Activated CD8-positive, alpha-beta memory T cell treated with anti-CD3 and anti-CD28 coated beads for 4 hours (primary cell): ENCODE data around the gene EPB41L4B.
"Not testable (repeated sequence)": the region's sequence is repeated elsewhere in the genome, so short reads cannot be mapped to it uniquely, and the experiment has no call there.

ENCODE experiments used
- DNase-seq, 2 donors: peaks; one replicate each; pipeline ENCODE4 v3.0.0-alpha.2; 2020; ENCODE audit warnings: low read depth in 2 of 2

The EPB41L4B gene

DNA sequence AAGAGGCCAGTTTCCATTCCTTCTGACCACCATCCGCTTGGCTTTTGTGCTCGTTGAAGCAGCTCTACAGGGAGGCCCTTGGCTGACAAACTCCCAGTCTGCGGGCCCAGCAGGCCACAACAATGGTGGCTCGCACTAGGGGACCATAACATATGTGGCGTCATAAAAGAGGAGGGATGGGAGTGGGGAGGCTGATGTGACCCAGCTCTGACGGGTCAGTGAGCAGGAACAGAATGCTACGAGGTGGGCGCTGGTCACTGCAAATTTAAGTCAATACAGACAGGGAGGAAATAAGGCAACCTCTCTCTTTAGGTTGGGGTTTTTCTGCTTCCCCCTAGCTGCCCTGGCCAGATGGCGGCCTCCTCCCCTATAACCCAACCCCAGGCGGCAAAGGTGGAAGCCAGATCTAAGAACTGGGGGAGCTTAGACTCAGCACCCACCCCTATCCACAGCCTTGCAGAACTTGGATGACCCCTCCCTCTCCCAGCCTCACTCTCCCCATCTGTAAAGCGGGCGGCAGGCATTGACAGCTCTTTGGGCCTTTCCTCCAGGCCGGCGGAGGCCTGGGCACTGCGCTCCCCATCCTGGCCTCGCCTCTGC is 154.6 kb downstream of the EPB41L4B start:
- no peak for DNase-seq

DNA sequence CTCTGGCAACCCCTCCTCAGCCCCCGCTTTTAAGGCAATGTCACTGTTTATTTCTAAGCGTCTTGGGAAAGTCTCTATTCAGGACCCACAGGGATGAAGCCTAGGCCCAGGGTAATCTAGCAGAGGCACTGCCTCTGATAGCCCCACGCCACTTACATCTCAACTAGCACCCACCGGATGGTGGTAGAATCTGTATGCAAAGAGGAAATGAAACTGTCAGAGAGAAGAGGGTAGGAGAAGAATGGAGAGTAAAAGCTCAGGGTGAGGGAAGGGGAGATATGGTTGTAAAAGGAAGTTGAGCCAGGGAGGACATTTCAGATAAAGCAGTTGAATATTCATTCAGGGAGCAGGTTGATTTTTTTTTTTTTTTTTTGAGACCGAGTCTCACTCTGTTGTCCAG is 156.8 kb downstream of the EPB41L4B start:
- DNase-seq, result no peak

DNA sequence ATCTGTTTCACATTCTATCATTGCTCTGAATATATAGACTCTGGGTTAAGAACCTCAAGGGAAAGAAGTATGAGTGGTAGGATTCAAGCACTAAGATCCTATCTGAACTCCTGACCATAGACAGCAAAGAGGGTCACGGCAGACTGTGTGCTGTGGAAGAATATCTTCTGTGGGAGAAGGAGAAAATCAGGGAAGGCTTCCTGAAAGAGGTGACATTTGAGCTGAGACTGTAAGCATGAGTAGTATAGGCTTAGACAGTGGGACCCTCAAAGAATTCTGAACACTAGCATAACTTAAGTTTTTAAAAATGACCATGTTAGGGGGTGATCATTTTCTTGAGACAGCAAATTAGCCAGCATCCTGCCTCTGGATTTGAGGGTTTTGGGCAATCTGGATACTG is 157.7 kb downstream of the EPB41L4B start:
- no peak for DNase-seq

DNA sequence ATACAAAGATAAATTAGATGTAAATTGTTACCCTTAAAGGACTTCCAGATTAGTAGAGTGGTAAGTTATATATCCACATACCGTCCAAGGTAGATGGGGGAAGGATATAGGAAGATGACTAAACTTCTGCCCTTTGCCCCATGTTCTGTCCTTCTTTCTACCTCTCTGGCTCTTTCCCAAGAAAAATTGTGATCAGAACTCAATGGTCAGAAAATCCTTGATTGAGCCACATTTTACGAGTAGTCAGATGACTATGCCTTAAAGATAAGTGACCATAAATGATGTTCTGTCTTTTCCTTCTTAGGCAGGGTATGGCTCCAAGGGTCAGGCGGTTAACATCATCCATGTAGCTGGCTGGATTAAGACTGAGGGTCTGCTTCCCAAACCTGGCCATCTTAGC is 158.2 kb downstream of the EPB41L4B start:
- no peak for DNase-seq

DNA sequence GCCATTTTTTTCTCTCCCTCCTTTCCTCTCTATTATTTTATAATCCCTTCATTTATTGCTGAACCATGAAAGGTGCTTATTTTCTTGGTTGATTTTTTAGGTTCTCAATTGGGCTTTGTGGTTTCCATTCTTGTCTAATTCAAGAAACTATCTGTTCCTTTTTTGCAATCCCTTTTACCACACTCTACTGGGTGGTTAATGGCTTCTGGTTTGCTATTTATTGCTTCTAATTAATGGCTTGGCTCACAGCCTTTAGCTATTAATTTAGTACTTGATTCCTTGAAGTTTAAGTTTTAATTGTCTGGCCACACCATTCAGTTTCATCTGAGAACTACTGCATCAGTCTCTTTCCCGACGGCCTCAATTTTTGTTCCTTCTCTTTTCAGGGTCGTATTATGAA is 159.4 kb downstream of the EPB41L4B start:
- DNase-seq, result no peak

DNA sequence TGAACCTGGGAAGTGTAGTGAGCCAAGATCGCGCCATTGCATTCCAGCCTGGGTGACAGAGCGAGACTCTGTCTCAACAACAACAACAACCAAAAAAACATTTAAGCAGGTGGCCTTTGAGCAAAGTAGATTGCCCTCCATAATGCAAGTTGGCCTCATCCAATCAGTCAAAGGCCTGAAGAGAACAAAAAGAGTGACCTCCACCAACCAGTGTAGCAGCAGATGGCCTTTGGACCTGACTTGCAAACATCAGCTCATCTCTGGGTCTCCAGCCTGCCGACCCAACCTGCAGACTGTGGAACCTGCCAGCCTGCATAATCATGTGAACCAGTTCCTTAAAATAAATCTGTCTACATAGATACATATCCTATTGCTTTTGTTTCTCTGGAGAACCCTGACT is 161.3 kb downstream of the EPB41L4B start:
- DNase-seq, result no peak

DNA sequence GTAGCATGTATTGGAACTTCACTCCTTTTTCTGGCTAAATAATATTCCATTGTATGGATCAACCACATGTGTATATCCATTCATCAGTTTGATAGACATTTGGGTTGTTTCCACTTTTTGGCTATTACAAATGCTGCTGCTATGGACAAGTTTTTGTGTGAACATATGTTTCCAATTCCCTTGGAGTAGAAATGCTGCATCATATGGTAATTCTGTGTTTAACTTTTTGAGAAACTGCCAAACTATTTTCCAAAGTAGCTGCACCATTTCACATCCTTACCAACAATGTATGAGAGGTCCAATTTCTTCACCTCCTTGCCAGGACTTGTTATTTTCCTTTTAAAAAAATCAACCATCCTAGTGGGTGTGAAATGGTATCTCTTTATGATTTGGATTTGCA is 162.2 kb downstream of the EPB41L4B start:
- no peak for DNase-seq

DNA sequence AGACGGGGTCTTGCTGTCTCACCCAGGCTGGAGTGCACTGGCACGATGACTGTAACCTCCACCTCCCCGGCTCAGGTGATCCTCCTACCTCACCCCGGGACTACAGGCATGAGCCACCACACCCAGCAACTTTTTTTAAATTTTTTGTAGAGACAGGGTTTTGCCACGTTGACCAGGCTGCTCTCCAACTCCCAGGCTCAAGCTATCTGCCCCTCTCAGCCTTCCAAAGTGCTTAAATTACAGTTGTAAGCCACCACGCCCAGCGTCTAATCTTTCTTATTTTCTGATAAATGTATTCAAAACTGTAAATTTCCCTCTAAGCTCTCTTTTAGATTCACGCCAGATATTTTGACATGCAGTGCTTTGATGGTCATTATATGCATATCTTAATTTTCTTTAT is 164.2 kb downstream of the EPB41L4B start:
- DNase-seq, result no peak

DNA sequence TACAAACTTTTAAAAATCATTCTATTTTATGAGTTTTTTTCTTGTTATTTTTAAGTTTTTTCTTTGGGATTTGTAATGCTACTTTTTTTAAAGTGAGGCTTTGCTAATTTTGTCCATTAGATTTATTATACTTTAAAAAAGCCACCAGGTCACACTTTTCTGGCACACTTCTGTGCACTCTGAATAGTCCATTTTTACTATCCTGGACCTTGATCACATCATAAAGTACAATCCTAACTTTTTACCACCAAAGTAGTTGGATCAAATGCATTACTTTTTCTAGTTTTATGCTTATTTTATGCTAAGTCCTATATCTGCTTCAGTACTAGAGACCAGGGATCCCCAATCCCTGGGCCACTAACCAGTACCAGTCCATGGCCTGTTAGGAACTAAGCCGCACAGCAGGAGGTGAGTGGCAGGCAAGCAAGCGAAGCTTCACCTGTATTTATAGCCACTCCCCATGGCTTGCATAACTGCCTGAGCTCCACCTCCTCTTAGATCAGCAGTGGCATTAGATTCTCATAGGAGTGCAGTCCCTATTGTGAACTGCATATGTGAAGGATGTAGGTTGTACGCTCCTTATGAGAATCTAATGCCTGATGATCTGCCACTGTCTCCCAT is 169.8 kb downstream of the EPB41L4B start:
- DNase-seq, result no peak

DNA sequence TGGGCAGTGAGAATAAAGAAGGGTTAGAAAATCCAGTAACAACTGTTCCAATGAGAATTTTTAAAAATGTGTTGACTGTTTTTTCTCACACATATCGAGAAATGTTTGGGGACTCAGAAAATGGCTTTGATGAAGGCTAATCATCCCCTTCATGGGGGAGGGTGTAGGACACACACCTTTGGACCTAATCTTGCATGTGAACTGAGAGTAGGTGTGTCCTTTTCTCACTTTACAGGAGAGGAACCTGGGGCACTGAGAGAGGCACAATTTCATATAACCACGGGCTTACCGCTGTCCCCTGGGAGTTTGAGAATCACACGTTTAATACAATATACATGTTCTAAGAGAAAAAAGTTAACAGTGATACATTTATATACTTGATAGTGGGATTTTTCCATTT is 171.1 kb downstream of the EPB41L4B start:
- no peak for DNase-seq

DNA sequence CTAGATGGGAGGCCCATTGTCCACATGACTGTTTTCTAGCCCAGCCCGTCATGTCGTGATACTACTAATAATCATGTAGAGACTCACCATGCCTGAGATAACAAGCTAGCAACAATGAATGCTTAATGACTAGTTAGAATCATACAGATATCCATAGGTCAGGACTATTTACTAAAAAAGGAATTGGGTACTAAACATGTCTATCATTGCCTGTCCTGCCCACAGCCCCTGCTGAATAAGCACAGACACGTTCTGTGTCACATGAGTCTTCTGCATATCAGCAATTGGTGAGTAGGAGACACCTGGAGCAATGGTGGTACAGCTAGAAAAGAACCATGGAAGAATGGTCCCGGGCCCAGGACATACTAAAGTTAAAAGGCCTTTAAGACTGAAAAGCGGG is 171.8 kb downstream of the EPB41L4B start:
- no peak for DNase-seq

DNA sequence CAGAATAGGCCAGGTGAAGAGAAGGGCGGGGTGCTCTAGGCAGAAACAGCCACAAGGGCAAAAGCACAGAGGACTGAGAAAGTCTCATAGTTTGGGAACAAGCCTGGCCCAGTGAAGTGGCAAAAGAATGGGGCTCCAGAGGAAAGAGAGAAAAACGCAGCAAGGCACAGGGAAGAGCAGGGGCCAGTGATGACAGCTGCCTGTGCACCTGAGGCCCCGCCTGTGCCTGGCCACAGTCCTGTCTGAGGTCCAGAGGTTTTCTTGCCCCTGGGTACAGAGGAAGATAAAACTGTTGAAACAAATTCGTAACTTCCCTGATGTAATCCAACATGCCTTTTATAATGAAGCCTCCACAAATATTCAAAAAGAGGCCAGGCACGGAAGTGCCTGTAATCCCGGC is 175.8 kb downstream of the EPB41L4B start:
- DNase-seq, result no peak

DNA sequence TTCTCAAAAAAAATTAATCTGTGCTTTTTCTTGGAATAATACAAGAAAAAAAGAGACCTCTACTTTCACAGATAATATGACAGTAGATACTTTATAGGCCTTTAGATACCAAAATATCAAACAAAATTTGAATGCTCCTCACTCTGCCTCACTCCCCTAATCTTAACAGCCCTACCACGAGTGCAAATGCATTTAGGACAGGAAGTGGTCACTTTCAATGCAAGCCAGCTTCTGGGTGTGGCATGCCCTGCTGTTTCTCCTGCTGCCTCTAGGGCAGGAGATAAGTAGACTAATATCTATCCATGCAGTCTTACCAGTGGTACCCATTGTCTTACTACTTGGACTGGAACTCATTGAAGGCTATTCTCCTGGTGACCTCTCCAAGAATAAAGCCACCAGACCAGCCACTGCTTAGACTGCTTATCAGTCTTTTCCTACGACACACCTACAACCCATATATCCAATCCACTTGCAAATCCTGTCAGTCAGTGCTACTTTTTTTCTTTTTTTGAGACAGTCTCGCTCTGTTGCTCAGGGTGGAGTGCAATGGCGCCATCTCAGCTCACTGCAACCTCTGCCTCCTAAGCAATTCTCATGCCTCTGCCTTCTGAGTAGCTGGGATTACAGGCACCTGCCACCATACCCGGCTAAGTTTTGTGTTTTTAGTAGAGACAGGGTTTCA is 176.8 kb downstream of the EPB41L4B start:
- DNase-seq, result no peak

DNA sequence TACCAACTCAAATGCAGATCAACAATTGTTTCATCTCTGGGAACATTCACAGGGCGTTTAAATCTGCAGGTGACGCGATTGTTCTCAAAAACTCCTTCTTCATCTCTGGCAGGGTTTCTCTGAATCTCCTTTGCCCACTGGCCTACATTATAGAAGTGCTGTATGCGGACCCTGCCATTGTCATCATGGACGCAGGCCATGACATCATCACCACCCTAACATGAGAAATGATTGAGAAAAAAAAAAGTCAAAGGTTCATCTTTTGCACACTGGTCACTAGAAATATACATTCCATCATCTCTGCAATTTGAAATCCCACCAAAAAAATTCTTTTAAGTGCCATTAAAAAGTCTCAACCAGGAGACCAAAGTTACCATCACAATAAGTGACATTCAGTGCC is 179.5 kb downstream of the EPB41L4B start:
- DNase-seq, result no peak

DNA sequence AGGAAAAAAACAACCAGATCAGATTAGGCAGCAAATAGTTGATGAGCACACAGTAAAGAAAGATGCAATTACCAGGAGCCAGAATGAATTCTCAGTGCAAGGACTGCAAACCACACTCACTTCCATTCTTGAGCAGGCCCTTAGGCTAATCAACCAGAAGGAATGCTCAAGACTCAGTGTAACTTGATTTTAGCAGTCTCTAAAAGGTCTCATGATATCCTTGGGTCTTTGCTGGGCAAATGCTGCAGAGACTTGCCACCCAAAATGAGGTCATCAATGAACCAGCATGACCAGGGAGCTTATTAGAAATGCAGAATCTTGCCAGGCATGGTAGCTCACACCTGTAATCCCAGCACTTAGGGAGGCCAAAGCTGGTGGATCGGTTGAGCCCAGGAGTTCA is 181.0 kb downstream of the EPB41L4B start:
- no peak for DNase-seq

DNA sequence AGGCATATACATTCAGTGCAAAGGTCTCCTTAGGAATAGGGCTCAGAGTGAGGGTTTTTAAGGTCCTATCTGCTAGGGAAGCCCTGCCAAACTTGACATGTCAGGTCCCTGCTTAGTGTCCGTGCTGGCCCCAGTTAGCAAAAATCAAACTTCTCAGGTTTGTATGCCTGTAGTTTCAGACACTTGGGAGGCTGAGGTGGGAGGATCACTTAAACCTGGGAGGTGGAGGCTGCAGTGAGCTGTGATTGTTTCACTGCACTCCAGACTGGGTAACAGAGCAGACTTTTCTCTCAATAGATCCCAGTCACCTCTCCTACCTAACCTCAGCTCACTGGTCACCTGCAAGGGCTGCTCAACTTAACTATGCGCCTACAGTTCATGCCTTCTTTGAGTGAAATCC is 182.4 kb downstream of the EPB41L4B start:
- DNase-seq, result no peak

DNA sequence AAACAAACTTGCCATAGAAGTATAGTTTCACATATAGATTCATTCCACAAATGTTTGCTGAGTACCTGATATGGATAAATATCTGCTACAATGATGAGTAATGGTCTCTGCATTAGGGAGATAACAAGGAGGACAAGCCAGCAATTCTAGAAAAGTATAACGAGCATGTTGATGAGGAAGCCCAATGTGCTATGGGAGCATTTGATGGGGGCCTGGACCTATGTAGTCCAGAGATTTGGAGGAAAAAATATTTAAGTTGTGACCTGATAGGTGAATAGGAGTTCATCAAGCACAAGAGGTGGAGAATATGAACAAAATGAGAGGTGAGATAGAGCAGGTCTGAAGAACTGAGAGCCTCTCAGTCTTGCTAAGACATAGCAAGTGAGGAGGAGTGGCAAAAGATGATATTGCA is 186.7 kb downstream of the EPB41L4B start:
- no peak for DNase-seq

DNA sequence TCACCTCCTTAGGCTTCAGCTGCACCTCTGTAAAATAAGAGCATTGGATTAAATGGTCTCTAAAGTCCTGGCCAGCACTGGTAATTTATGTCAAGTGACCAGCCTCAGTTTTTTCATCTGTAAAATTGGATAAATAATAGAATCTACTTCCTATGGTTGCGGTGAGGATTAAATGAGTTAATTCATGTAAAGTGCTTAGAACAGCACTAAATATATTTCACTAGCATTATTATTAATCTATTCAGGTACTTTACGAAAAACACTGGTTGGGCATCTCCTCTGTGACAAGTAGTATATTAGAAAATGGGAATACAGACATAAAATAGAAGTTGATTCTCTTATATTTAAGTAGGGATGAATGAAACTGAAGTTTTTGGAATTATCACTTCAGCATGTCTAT is 187.3 kb downstream of the EPB41L4B start:
- DNase-seq, result no peak

DNA sequence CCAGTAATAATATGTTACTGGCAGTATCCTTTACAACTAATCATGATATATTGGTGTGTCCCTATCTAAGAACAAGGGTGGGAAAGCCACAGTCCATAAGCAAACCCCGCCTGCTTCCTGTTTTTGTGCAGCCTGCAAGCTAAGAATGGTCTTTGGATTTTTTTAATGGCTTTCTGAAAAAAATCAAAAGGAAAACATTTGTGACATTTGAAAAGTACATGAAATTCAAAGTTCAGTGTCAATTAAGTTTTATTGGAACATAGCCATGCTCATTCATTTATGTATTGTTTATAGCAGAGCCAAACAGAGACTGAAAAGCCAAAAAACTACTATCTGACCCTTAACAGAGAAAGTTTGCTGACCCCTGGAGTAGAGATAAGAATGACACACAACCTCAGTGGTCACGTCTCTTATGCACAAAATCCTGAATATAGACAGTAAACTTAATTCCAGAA is 188.3 kb downstream of the EPB41L4B start:
- DNase-seq, result no peak

DNA sequence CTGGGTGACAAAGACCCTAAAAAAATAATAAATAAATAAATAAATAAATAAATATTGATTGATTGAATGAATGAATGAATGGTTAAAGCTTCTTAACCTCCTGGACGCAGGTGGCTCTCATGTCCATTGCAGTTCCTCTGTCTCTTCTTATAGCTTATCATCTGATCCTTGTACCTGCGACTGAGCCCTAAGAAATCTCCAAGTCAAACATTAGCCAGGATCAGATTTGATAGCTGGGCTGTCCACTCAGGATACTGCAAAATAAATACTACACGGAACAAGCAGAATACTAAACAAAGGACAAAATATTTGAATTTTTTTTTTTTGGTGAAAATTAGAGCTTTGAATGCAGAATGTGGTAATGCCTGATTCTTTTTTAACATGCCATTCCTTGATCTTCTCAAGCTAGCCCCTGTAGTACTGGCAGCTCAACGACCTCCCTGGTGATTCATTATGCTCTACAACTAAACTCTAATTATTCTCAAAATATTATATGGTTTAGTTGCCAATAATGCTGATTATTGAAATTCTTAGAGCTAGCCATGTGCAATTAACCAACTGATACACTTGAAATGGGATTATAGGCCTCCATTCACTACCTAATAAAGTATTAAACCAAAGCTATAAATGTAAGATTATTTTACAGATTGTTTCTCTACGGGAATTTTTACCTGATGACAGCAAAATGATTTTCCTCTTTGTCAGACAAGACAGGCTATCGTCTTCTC is 191.2 kb downstream of the EPB41L4B start:
- no peak for DNase-seq

DNA sequence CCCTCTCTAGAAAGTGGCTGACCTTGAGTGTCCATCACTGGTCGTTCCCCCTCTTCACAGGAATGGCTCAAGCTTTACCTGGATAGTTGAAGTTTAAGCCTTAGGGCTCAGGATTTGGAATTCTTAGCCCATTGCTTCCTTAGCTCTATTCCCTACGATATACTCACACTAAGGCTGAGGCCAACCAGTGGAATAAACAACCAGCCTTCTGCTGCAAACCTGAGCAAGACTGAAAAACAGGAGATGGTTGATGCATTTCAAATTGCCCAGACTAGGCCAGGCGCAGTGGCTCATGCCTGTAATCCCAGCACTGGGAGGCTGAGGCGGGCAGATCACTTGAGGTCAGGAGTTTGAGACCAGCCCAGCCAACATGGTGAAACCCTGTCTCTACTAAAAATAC is 194.2 kb downstream of the EPB41L4B start:
- not testable (repeated sequence) for DNase-seq

DNA sequence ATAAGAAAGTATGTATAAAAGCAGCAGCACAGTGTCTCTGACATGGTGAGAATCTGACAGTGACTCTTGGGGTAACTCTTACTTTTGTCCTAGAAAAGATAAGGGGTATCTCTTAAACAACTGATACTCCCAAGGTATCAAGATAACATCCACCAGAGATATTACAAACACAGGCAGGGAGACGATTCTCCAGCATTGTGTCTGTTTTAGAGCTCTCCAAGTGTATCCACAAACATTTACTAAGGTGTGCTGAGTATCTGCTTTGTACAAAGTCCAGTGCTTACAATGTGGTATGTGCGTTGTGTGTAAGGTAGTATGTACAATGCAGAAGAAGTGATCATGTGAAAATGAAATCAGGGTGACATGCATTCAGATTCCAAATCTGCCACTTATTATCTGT is 196.7 kb downstream of the EPB41L4B start:
- no peak for DNase-seq
